GM18909 (cell line): Measurements from ENCODE around the gene GULP1.
"Not testable (repeated sequence)": the region's sequence is repeated elsewhere in the genome, so short reads cannot be mapped to it uniquely, and the experiment has no call there.

Experiments
- ATAC-seq: cut with Tn5 transposase; IDR thresholded peaks from one replicate; pipeline ENCODE4 v1.9.1; 2021; ENCODE audit warnings: mild to moderate bottlenecking; ENCODE audit not compliant: unreplicated experiment, poor library complexity

Gene GULP1

GRCh38 chr2:188576651-188577050, 285.0 kb downstream of the GULP1 start:
- ATAC-seq, result no peak

- no peak for ATAC-seq
These were observed 285.6 kb downstream of the GULP1 start for GRCh38 chr2:188577231-188577630.

- no peak for ATAC-seq
These were observed 289.1 kb downstream of the GULP1 start for GRCh38 chr2:188580738-188581137.

GRCh38 chr2:188582211-188582610, 290.5 kb downstream of the GULP1 start:
- ATAC-seq, result no peak

GRCh38 chr2:188588235-188588634, 296.6 kb downstream of the GULP1 start:
- ATAC-seq, result no peak

- no peak for ATAC-seq
These were observed 304.4 kb downstream of the GULP1 start for GRCh38 chr2:188596054-188596453.

GRCh38 chr2:188598551-188598950, 306.9 kb downstream of the GULP1 start:
- no peak for ATAC-seq

GRCh38 chr2:188599140-188599539, 307.5 kb downstream of the GULP1 start:
- no peak for ATAC-seq

GRCh38 chr2:188600536-188601210, 309.0 kb downstream of the GULP1 start:
- no peak for ATAC-seq

- ATAC-seq, result no peak
These were observed 309.7 kb downstream of the GULP1 start for GRCh38 chr2:188601391-188601790.

- ATAC-seq, result no peak
These were observed 310.3 kb downstream of the GULP1 start for GRCh38 chr2:188601927-188602326.

GRCh38 chr2:188604579-188604978, 312.9 kb downstream of the GULP1 start:
- ATAC-seq, result no peak

- not testable (repeated sequence) for ATAC-seq
These were observed 314.2 kb downstream of the GULP1 start for GRCh38 chr2:188605609-188606584.

GRCh38 chr2:188606596-188606995, 314.9 kb downstream of the GULP1 start:
- not testable (repeated sequence) for ATAC-seq

- ATAC-seq, result no peak
These were observed 315.8 kb downstream of the GULP1 start for GRCh38 chr2:188607501-188607900.

GRCh38 chr2:188609321-188610049, 317.8 kb downstream of the GULP1 start:
- no peak for ATAC-seq

GRCh38 chr2:188610050-188610444, 318.4 kb downstream of the GULP1 start:
- ATAC-seq, result no peak

GRCh38 chr2:188610827-188611226, 319.2 kb downstream of the GULP1 start:
- ATAC-seq, result no peak

GRCh38 chr2:188619146-188619545, 327.5 kb downstream of the GULP1 start:
- no peak for ATAC-seq

- ATAC-seq, result no peak
These were observed 329.2 kb downstream of the GULP1 start for GRCh38 chr2:188620916-188621315.
